Fibroblast of mammary gland (primary cell): ENCODE results near the gene ZMYND11.
A peak's percentile ranks its signal among the peaks of the same experiment; 100 is the strongest.

Experiments
- DNase-seq: peaks from one replicate; pipeline ENCODE4 v3.0.0-alpha.2; 2010; ENCODE audit warnings: low read depth
- H3K4me3 ChIP-seq: 2 replicates; pipeline ENCODE4 v1.5.1; 2011; ENCODE audit warnings: low read depth, mild to moderate bottlenecking, low read length, moderate library complexity; ENCODE audit not compliant: control insufficient read depth
- TF ChIP-seq, protein P1 (sequence below): conservative IDR thresholded peaks from 2 replicates; pipeline ENCODE4 v1.5.1; 2011; ENCODE audit warnings: low read depth, low read length, inconsistent platforms; ENCODE audit not compliant: control insufficient read depth, insufficient read depth

ZMYND11 gene

DNA sequence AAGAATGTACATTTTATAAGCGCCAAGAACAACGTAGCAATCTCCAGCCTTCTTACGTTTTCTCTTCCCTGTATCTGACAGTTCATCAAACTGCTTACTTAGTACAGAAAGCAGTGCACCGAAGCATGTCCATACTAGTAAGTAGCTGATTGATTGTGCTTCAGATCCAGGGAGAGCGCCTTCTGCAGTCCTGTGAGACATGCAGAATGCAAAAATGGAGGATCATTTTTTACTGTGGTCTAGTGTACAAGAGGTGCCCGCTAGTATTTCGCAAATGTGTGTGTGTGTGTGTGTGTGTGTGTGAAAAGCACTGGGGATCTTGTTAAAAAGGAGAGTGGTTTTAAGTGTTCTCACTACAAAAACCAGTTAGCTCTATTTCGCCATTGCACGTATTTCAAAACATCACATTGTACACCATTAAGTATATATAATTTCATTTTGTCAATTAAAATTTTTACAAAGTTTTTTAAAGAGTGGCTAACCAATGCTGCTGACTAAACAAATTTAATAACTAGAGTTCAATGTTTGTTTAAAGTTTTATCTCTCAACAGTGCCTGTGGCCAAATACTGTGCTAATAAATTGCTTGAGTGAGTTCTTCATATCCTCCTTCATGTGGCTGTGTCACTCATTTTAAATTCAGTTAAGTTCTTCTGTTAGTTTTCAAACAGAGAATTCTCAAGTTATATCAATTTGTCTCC, 99.6 kb downstream of the ZMYND11 start:
- no peak for DNase-seq
- TF ChIP-seq, protein P1, sequence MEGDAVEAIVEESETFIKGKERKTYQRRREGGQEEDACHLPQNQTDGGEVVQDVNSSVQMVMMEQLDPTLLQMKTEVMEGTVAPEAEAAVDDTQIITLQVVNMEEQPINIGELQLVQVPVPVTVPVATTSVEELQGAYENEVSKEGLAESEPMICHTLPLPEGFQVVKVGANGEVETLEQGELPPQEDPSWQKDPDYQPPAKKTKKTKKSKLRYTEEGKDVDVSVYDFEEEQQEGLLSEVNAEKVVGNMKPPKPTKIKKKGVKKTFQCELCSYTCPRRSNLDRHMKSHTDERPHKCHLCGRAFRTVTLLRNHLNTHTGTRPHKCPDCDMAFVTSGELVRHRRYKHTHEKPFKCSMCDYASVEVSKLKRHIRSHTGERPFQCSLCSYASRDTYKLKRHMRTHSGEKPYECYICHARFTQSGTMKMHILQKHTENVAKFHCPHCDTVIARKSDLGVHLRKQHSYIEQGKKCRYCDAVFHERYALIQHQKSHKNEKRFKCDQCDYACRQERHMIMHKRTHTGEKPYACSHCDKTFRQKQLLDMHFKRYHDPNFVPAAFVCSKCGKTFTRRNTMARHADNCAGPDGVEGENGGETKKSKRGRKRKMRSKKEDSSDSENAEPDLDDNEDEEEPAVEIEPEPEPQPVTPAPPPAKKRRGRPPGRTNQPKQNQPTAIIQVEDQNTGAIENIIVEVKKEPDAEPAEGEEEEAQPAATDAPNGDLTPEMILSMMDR, result no peak
- H3K4me3 ChIP-seq, result no peak overlapping the region

DNA sequence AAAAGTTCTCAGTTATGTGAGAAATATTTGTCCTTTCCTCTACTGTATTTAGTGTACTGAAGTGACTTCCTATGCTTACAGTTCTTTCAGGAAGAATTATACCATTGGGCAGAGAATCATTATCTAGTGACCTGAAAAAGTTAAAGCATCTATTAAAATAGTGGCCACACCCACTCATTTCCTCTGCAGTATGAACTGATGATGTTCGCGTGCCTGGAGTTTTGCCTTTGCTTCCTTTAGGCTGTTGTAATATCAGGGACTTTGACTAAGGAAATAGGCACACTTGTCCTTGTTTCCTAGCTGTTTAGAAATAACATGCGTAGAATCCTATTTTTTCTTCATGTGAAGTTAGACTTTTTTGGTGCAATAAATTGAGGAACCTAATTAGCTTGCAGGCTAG, 100.7 kb downstream of the ZMYND11 start:
- no peak for DNase-seq
- TF ChIP-seq, protein P1, result no peak
- no peak overlapping the region for H3K4me3 ChIP-seq

DNA sequence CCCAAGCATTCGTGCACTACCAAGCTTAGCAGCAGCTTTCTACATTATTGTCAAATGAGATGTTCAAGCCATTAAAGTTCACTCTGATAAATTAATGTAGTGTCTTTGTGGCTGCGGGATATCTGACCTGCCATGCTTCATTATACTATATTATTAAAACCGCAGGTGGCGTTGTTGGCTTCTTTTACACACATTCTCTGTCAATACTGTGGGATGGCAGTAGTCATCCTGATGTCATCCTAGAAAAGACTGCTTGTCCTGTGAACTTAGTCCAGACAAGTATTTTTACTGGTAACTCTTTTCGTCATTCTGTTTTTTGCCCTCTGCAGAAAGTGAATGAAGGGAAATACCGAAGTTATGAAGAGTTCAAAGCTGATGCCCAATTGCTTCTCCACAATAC, 103.9 kb downstream of the ZMYND11 start:
- DNase-seq, result peak; percentile 59
- no peak overlapping the region for H3K4me3 ChIP-seq

DNA sequence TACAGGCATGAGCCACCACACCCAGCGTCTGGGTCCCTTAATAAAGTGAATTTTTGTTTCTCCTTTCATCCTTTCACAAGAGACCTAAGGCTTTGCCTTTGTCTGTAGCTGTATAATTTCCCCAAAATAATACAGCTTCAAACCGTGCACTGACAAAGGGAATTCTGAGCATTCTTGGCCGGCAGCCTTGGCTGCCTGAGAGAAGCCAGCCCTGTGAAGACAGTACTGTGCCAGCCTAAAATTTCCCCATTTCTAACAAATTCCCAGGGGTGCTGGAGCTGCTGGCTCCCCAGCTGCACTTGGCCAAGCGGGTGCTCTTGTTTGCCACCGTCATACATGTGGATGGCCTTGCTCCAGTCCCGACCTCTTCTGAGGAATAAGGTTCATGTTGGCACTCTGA, 106.2 kb downstream of the ZMYND11 start:
- TF ChIP-seq, protein P1, result no peak
- no peak overlapping the region for H3K4me3 ChIP-seq
- no peak for DNase-seq

More for the DNA sequence above, 103.9 kb downstream of the ZMYND11 start:
- TF ChIP-seq, protein P1, result no peak

DNA sequence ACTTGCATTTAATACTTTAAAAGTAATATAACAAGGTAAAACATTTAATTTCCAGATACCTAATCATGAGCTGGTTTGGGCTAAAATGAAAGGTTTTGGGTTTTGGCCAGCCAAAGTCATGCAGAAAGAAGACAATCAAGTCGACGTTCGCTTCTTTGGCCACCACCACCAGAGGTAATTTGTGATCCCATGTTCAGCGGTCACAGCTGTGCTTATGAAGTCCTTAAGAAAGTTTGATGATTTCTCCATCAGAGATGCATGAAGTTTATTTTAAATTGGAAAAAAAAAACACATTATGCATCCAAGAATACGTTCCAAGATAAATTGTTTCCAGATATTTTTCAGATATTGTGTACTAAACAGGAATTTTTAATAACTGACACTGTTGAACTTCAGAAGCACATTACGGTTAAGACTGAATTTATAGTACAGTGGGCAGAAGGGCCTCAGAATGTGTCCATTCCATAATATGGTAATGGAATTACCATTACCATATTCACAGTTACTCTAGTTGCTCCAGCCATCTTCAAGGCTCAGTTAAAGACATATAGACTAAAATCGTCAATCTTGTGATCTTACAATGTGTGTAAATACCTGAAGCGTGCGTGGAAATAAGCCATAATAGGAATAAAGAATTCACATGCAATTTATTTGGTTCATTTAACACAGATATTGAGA, 106.8 kb downstream of the ZMYND11 start:
- no peak overlapping the region for H3K4me3 ChIP-seq
- TF ChIP-seq, protein P1, result no peak
- DNase-seq, result no peak

DNA sequence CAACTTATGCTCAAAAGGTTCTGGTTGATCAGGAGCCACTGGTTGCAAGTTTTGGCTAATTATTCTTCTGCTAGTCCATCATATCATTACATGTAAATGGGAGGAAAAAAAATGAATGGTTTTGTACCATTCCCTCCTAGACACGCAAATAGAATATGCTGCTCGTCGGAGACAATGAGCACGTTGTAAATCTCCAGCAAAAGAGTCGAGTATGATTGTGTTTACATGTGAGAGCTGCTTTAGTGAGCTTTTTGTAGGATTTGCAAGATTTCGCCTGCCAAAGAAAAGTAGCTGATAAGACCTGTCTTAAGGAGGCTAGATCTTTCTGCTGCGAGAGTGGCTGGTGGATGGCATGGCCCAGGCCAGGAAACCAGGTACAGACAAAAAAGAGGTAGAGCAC, 109.0 kb downstream of the ZMYND11 start:
- TF ChIP-seq, protein P1, result no peak
- no peak for DNase-seq
- H3K4me3 ChIP-seq, result no peak overlapping the region

DNA sequence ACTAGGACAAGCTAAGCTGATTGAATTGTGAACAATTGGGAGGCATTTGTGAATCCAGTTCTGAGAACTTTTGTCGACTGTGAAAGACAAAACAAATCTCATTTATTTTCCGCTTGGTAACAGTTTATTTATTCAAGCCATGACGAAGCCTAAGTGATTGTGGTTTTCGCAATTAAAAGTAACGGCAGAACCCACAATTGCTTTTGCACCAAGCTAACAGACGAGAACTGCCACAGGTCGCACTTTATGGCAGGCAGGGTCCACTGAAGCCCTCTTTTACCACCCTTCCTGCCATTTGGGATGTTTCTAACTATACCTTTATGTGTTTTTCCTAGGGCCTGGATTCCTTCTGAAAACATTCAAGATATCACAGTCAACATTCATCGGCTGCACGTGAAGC, 111.2 kb downstream of the ZMYND11 start:
- H3K4me3 ChIP-seq, result no peak overlapping the region
- TF ChIP-seq, protein P1, result no peak
- DNase-seq, result no peak
